Mesendoderm (in vitro differentiated cells): Measurements from ENCODE around the gene KCNRG. TPM values are rescaled to one million over a fixed set of nuclear protein-coding genes. Genes with fewer than 3 reads are reported as not detected.
A peak's percentile ranks its signal among the peaks of the same experiment; 100 is the strongest.

Experiments
- DNase-seq: peaks from one replicate; pipeline ENCODE4 v3.0.0; 2013
- H2AK5ac ChIP-seq: 2 replicates; pipeline ENCODE4 v1.6.1; 2013; ENCODE audit warnings: low read length, inconsistent platforms
- H2BK120ac ChIP-seq: 2 replicates; pipeline ENCODE4 v1.6.1; 2013; ENCODE audit warnings: low read depth, mild to moderate bottlenecking, low read length, moderate library complexity, mixed read lengths
- H2BK15ac ChIP-seq: replicated peaks from 2 replicates; pipeline ENCODE4 v1.6.1; 2013; ENCODE audit warnings: low read depth, mild to moderate bottlenecking, moderate library complexity
- H2BK5ac ChIP-seq: 2 replicates; pipeline ENCODE4 v1.6.1; 2013; ENCODE audit warnings: low read length, inconsistent platforms
- H3K18ac ChIP-seq: 2 replicates; pipeline ENCODE4 v1.6.1; 2013; ENCODE audit warnings: mild to moderate bottlenecking, low read length, mixed read lengths
- H3K23ac ChIP-seq: one replicate; pipeline ENCODE4 v1.6.1; 2013; ENCODE audit warnings: low read length
- H3K27ac ChIP-seq: 2 replicates; pipeline ENCODE4 v1.5.1; 2013; ENCODE audit warnings: low read depth, mild to moderate bottlenecking, inconsistent platforms, low read length, moderate library complexity
- H3K27me3 ChIP-seq: 2 replicates; pipeline ENCODE4 v1.6.1; 2013; ENCODE audit warnings: low read length, control low read depth, mild to moderate bottlenecking, inconsistent platforms; ENCODE audit not compliant: insufficient read depth, poor library complexity
- H3K36me3 ChIP-seq: 2 replicates; pipeline ENCODE4 v1.6.1; 2013; ENCODE audit warnings: low read length, inconsistent platforms; ENCODE audit not compliant: control insufficient read depth, insufficient read depth
- H3K4ac ChIP-seq: one replicate; pipeline ENCODE4 v1.6.1; 2013; ENCODE audit warnings: low read depth, mild to moderate bottlenecking, low read length, moderate library complexity
- H3K4me1 ChIP-seq: 2 replicates; pipeline ENCODE4 v1.6.1; 2013; ENCODE audit warnings: low read depth, low read length, inconsistent platforms; ENCODE audit not compliant: control insufficient read depth
- H3K4me2 ChIP-seq: 2 replicates; pipeline ENCODE4 v1.6.1; 2013; ENCODE audit warnings: low read length
- H3K4me3 ChIP-seq: 2 replicates; pipeline ENCODE4 v1.5.1; 2013; ENCODE audit warnings: mild to moderate bottlenecking, low read length
- H3K56ac ChIP-seq: one replicate; pipeline ENCODE4 v1.6.1; 2013; ENCODE audit warnings: low read length
- H3K79me1 ChIP-seq: 2 replicates; pipeline ENCODE4 v1.6.1; 2013; ENCODE audit warnings: low read length, inconsistent platforms
- H3K79me2 ChIP-seq: 2 replicates; pipeline ENCODE4 v1.6.1; 2013; ENCODE audit warnings: mild to moderate bottlenecking, low read length; ENCODE audit not compliant: control insufficient read depth, insufficient read depth
- H3K9ac ChIP-seq: 2 replicates; pipeline ENCODE4 v1.6.1; 2013; ENCODE audit warnings: low read length, inconsistent platforms
- H4K5ac ChIP-seq: one replicate; pipeline ENCODE4 v1.6.1; 2013; ENCODE audit warnings: low read length
- H4K8ac ChIP-seq: one replicate; pipeline ENCODE4 v1.6.1; 2013; ENCODE audit warnings: low read depth, mild to moderate bottlenecking, control low read depth, low read length, moderate library complexity
- small RNA-seq: library from polyadenylated mRNA; stranded (forward); fragments of <200 nt; extraction: miRNeasy Mini kit (QIAGEN cat#:217004); gene quantifications from one replicate; pipeline ENCODE3, GENCODE V24; 2013; ENCODE audit not compliant: insufficient read depth

Gene KCNRG

GRCh38 chr13:50070186-50070585, 54.9 kb downstream of the KCNRG start:
- DNase-seq, result no peak
- Histone ChIP-seq H3K4ac (no peak overlapping the region), H3K4me2 (no peak overlapping the region), H2BK15ac (no peak overlapping the region), H3K79me2 (peaks cover 3% of the 10 kb centered on the region), H3K4me3 (no peak overlapping the region), H3K4me1 (no peaks in the 10 kb centered on the region), H4K8ac (no peak overlapping the region), H2AK5ac (no peak overlapping the region), H3K27me3 (no peaks in the 10 kb centered on the region), H2BK120ac (no peak overlapping the region), H3K18ac (no peak overlapping the region), H4K5ac (no peak overlapping the region), H3K23ac (no peak overlapping the region), H3K27ac (no peak overlapping the region), H3K79me1 (peaks cover 3% of the 10 kb centered on the region), H3K56ac (no peak overlapping the region), H2BK5ac (no peak overlapping the region), H3K36me3 (no peaks in the 10 kb centered on the region), H3K9ac (no peak overlapping the region)

Small RNA genes lying within 50 kb of the gene (small RNA-seq; reads per million reads assigned to genes)
- gene MIR16-1 (29.2 reads per million, percentile 93 among the genes with 10 or more reads in this experiment), gene MIR3613 (3.4 reads per million, percentile 53 among the genes with 10 or more reads in this experiment), gene RF02105 (not detected), gene RF02106 (not detected), gene RF02107 (not detected), gene RF02108 (not detected)
